ENCODE data around the gene C21orf91. TPM values are rescaled to one million over a fixed set of nuclear protein-coding genes. Genes with fewer than 3 reads are reported as not detected.
A peak's percentile ranks its signal among the peaks of the same experiment; 100 is the strongest.

The C21orf91 gene
- total RNA-seq, 3 donors from 2014 or later = 8.0 to 12.8 (median 8.0) TPM

- Histone ChIP-seq H3K36me3 (ENCODE audit: low read depth) (no peaks in the 10 kb centered on the region), H3K9me3 (no peaks in the 10 kb centered on the region), H3K4me3 (no peak overlapping the region), H3K4me1 (ENCODE audit: low read depth) (no peaks in the 10 kb centered on the region)
- ATAC-seq (no peak), DNase-seq (no peak)
- intact Hi-C loops (cut with DNase I, micrococcal nuclease) = no loop called here
- no peak for TF ChIP-seq CTCF (IDR thresholded peaks at IDR 0.05)
These were observed 24.5 kb downstream of the C21orf91 start for GRCh38 chr21:17794518-17795145.

GRCh38 chr21:17793246-17794123 lies 25.7 kb downstream of the C21orf91 start:
- Histone ChIP-seq H3K4me3 (no peak overlapping the region), H3K36me3 (ENCODE audit: low read depth) (no peaks in the 10 kb centered on the region), H3K4me1 (ENCODE audit: low read depth) (no peaks in the 10 kb centered on the region), H3K9me3 (no peaks in the 10 kb centered on the region)
- intact Hi-C loops (cut with DNase I, micrococcal nuclease) = no loop called here
- ATAC-seq = peak; percentile 72
- no peak for DNase-seq
- TF ChIP-seq CTCF (IDR thresholded peaks at IDR 0.05) = no peak

- Histone ChIP-seq H3K9me3 (no peaks in the 10 kb centered on the region), H3K4me3 (no peak overlapping the region), H3K36me3 (ENCODE audit: low read depth) (no peaks in the 10 kb centered on the region), H3K4me1 (ENCODE audit: low read depth) (no peaks in the 10 kb centered on the region)
- no peak for TF ChIP-seq CTCF (IDR thresholded peaks at IDR 0.05)
- no peak for ATAC-seq
- no peak for DNase-seq
- intact Hi-C loops (cut with DNase I, micrococcal nuclease) = no loop called here
These were observed 29.5 kb downstream of the C21orf91 start for GRCh38 chr21:17789656-17790055.

- Histone ChIP-seq H3K9me3 (no peaks in the 10 kb centered on the region), H3K4me1 (ENCODE audit: low read depth) (no peaks in the 10 kb centered on the region), H3K4me3 (no peak overlapping the region), H3K36me3 (ENCODE audit: low read depth) (no peaks in the 10 kb centered on the region)
- no peak for TF ChIP-seq CTCF (IDR thresholded peaks at IDR 0.05)
- DNase-seq (no peak), ATAC-seq (no peak)
- intact Hi-C loops (cut with DNase I, micrococcal nuclease) = no loop called here
These were observed 30.1 kb downstream of the C21orf91 start for GRCh38 chr21:17789069-17789468.

GRCh38 chr21:17786851-17787181 lies 32.3 kb downstream of the C21orf91 start:
- no peak for TF ChIP-seq CTCF (IDR thresholded peaks at IDR 0.05)
- Histone ChIP-seq H3K4me3 (no peak overlapping the region), H3K4me1 (ENCODE audit: low read depth) (no peaks in the 10 kb centered on the region), H3K36me3 (ENCODE audit: low read depth) (no peaks in the 10 kb centered on the region), H3K9me3 (no peaks in the 10 kb centered on the region)
- DNase-seq = no peak
- ATAC-seq = peak; percentile 25
- intact Hi-C loops (cut with DNase I, micrococcal nuclease) = no loop called here
